Measurements from ENCODE around the gene SORCS2. TPM values are rescaled to one million over a fixed set of nuclear protein-coding genes. Genes with fewer than 3 reads are reported as not detected.

SORCS2 gene
- total RNA-seq, 1 experiment from 2014 or later: 4.1 TPM

DNA sequence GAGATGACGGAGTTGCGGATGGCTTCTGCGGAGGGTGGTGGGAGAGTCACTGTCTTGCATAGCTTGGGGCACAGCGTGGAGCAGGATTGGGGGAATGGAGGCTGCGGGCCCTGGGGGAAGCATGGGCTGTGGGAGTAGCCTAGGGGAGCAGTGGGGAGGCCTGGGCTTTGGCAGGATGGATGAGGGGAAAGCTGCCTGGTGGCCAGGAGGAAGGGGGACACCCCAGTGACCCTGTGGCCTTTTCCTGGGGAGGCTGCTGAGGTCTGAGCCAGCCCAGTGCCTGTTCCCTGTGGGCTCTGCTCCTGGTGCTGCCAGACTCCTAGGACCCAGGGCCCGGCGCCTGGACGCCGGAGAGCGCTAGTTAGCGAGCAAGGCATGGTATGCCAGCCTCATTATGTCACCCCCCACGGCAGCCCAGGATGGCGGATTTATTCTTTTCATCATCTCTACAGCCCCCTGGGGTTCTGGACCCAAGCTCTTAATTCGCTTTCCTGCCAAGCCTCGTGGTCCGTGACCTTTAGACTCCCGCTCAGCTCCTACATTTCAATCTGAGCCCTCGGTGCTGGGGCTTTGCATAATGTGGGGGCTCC lies 39.8 kb downstream of the SORCS2 start:
- CTCF ChIA-PET: no interaction called here
- Histone ChIP-seq H3F3A (ENCODE audit: low read length, unreplicated experiment) (no peaks in the 10 kb centered on the region), H4K20me1 (ENCODE audit: low read length) (no peaks in the 10 kb centered on the region), H3K4me3 (ENCODE audit: low read length) (no peak overlapping the region), H3K79me2 (ENCODE audit: low read length) (no peaks in the 10 kb centered on the region), H3K27me3 (ENCODE audit: low read length) (no peaks in the 10 kb centered on the region), H3K9ac (ENCODE audit: low read length) (no peak overlapping the region), H3K9me2 (replicated peaks; ENCODE audit: low read length) (no peaks in the 10 kb centered on the region), H2AFZ (ENCODE audit: low read length) (no peak overlapping the region), H3K4me2 (ENCODE audit: low read length) (no peak overlapping the region), H3K27ac (ENCODE audit: low read length) (no peak overlapping the region), H3K36me3 (ENCODE audit: low read depth, low read length) (no peaks in the 10 kb centered on the region), H3K4me1 (ENCODE audit: insufficient read depth, low read length) (no peaks in the 10 kb centered on the region), H3K9me3 (ENCODE audit: low read length) (no peaks in the 10 kb centered on the region)
- intact Hi-C loops (cut with micrococcal nuclease): no loop called here
- TF ChIP-seq EZH2 (IDR thresholded peaks at IDR 0.05; ENCODE audit: low read length, unreplicated experiment): no peak
- DNase-seq (no peak), ATAC-seq (no peak)
- POLR2A ChIA-PET (ENCODE audit: unreplicated experiment): no interaction called here
- no TSS peak for BruUV-seq (replicated peaks)

DNA sequence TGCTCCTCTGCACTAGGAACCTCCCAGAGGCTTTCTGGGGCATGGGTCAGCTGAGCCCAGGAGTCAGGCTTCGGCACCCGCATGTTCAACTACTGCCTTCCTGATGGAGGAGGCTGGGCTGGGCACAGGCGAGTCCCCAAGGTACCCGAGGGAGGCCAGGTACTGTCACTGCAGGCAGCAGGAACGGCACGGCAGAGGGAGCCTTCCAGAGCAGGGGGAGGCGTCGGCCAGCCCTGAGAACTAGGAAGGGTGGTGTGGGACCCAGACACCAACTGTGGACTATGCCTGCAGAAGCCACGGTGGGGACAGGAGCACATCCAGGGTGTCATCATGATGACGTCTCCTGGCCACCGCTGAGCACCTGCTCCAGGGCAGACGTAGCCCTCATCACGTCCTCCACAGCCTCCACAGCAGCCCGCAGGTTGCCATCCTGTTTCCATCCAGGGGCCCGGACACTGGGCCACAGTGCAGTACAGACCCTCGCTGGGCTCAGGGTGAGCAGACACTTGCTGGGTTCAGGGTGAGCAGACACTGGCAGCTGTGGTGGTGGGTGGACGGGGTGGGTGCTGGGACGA lies 40.8 kb downstream of the SORCS2 start:
- no peak for DNase-seq
- POLR2A ChIA-PET (ENCODE audit: unreplicated experiment): no interaction called here

DNA sequence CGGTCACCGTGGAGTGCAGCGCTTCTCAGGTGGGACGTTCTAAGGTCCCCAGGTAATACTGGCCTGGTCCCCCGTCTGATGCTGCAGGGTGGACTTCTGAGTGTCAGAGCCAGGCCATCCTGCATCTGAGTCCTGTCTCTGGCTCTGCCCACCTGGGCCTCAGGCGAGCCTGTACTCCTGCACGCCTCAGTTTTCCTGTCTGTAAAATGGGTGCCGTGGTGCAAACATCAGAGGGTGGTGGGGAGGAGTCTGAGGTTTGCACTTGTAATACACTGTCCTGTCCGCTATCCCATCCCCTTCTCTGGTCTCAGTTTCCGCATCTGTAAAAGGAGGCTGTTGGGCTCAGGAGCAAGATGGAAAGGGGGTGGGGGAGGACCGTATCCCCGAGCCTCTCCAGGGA lies 41.3 kb downstream of the SORCS2 start:
- H3K4me2 ChIP-seq (ENCODE audit: low read length): no peak overlapping the region
- no peaks in the 10 kb centered on the region for H3K79me2 ChIP-seq (ENCODE audit: low read length)
- no peaks in the 10 kb centered on the region for H3K36me3 ChIP-seq (ENCODE audit: low read depth, low read length)
- no peaks in the 10 kb centered on the region for H3F3A ChIP-seq (ENCODE audit: low read length, unreplicated experiment)
- no peak overlapping the region for H2AFZ ChIP-seq (ENCODE audit: low read length)
- intact Hi-C loops (cut with micrococcal nuclease): no loop called here
- no peak for TF ChIP-seq CTCF (conservative IDR thresholded peaks at IDR 0.05; ENCODE audit: low read depth, low read length)
- TF ChIP-seq EZH2phosphoT487 (IDR thresholded peaks at IDR 0.05; ENCODE audit: borderline replicate concordance, low read length): no peak
- TF ChIP-seq EZH2 (IDR thresholded peaks at IDR 0.05; ENCODE audit: low read length, unreplicated experiment): no peak
- no peak overlapping the region for H3K27ac ChIP-seq (ENCODE audit: low read length)
- no peak for ATAC-seq
- H3K4me3 ChIP-seq (ENCODE audit: low read length): no peak overlapping the region
- no peaks in the 10 kb centered on the region for H3K9me2 ChIP-seq (replicated peaks; ENCODE audit: low read length)
- no peak for DNase-seq
- no peaks in the 10 kb centered on the region for H3K27me3 ChIP-seq (ENCODE audit: low read length)
- ChIA-PET POLR2A (ENCODE audit: unreplicated experiment) (no interaction called here), CTCF (no interaction called here)
- no TSS peak for BruUV-seq (replicated peaks)
- no peak overlapping the region for H3K9ac ChIP-seq (ENCODE audit: low read length)
- H3K9me3 ChIP-seq (ENCODE audit: low read length): no peaks in the 10 kb centered on the region
- H4K20me1 ChIP-seq (ENCODE audit: low read length): no peaks in the 10 kb centered on the region
- no peaks in the 10 kb centered on the region for H3K4me1 ChIP-seq (ENCODE audit: insufficient read depth, low read length)

More for the DNA sequence above, 40.8 kb downstream of the SORCS2 start:
- intact Hi-C loops (cut with micrococcal nuclease): no loop called here
- Histone ChIP-seq H3K4me1 (ENCODE audit: insufficient read depth, low read length) (no peaks in the 10 kb centered on the region), H3K9ac (ENCODE audit: low read length) (no peak overlapping the region), H3K79me2 (ENCODE audit: low read length) (no peaks in the 10 kb centered on the region), H3K4me3 (ENCODE audit: low read length) (no peak overlapping the region), H4K20me1 (ENCODE audit: low read length) (no peaks in the 10 kb centered on the region), H2AFZ (ENCODE audit: low read length) (no peak overlapping the region), H3K36me3 (ENCODE audit: low read depth, low read length) (no peaks in the 10 kb centered on the region), H3F3A (ENCODE audit: low read length, unreplicated experiment) (no peaks in the 10 kb centered on the region), H3K4me2 (ENCODE audit: low read length) (no peak overlapping the region), H3K27me3 (ENCODE audit: low read length) (no peaks in the 10 kb centered on the region), H3K27ac (ENCODE audit: low read length) (no peak overlapping the region), H3K9me3 (ENCODE audit: low read length) (no peaks in the 10 kb centered on the region), H3K9me2 (replicated peaks; ENCODE audit: low read length) (no peaks in the 10 kb centered on the region)
- CTCF ChIA-PET: no interaction called here
- no TSS peak for BruUV-seq (replicated peaks)
- no peak for ATAC-seq
- TF ChIP-seq EZH2 (IDR thresholded peaks at IDR 0.05; ENCODE audit: low read length, unreplicated experiment) (no peak), CTCF (conservative IDR thresholded peaks at IDR 0.05; ENCODE audit: low read depth, low read length) (no peak), EZH2phosphoT487 (IDR thresholded peaks at IDR 0.05; ENCODE audit: borderline replicate concordance, low read length) (no peak)

Measured in PC-3 (cell line).